ENCODE measurements around the gene SORCS3.

Gene SORCS3

GRCh38 chr10:105096316-105096715 is 455.2 kb downstream of the SORCS3 start:
- DNase-seq (ENCODE audit: low read depth in 2 of 2) = no peak

DNA sequence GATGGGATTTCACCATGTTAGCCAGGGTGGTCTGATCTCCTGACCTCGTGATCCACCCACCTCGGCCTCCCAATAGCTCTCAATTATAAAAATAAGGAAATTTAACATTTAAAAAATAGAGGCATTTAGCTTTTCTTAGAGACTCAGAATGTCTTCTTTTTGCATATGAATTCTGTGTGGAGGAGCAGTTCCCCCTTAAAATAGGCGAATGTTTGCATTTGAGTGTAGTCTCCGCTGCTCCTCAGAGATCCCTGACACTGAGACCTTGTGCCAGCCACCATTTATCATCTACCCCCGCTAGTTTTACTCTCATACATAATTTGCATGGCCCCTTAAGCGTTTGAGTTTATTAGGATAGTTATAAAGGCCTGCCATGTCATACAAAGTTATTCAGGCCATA is 461.9 kb downstream of the SORCS3 start:
- DNase-seq (ENCODE audit: low read depth in 2 of 2) = no peak

DNA sequence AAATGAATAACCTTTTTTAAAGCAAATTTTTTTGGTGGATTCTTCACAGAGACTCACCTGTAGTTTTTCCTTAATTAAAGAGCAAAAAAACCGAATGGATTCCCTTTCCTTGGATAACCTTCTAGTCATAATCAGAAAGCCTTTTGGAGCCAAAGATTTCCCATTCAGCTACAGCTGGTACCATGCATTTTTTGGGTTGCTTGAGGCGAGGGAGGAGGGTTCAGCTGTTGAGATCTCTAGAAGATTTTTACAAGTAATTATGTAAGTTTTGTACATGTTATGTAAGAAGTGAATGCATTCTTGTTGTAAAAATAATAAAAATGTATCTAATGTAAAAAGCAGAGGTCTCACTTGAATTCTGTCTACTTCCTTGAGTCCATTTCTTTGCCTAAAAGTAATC is 463.2 kb downstream of the SORCS3 start:
- no peak for DNase-seq (ENCODE audit: low read depth in 2 of 2)

DNA sequence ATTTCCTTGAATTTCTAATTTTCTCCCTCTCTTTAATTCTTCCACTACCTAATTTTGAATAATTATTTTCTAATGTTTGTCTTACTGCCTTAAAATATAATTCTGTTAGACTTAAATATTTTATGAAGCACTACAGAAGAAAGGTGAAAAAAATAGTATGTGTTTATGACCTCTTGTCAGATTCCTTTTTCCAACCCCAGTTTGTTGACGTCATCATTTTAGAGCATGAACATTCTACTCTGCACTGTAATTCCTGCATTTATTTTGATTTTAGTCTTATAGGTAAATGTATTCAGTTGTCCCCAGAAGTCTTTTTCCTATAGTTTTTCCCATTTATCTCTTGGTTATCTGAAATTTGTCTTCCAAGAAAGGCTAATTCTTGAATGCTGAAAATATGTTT is 468.1 kb downstream of the SORCS3 start:
- DNase-seq (ENCODE audit: low read depth in 2 of 2) = no peak

DNA sequence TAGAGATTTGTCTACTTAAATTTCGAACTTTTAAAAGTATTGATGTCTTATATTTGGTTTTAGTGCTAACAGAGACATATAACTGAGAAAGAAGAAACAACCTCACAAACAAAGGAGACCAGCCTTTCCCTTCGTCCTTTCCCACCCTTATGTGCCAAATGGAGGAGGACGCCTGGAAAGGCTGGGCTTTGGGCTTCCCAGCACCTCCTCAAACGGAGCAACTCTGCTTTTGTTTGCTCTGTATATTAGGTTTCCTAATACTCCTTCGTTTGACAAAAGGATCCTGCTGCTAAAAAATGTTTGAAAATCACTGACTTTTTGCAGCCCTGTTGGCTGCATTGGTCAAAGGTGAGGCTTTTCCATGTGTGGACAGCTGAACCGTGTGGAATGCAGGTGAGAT is 471.8 kb downstream of the SORCS3 start:
- no peak for DNase-seq (ENCODE audit: low read depth in 2 of 2)

- no peak for DNase-seq (ENCODE audit: low read depth in 2 of 2)
Observed at GRCh38 chr10:105113666-105114065, 472.6 kb downstream of the SORCS3 start.

- DNase-seq (ENCODE audit: low read depth in 2 of 2) = no peak
Observed at GRCh38 chr10:105121743-105122142, 480.7 kb downstream of the SORCS3 start.

- no peak for DNase-seq (ENCODE audit: low read depth in 2 of 2)
Observed at GRCh38 chr10:105128111-105128510, 487.0 kb downstream of the SORCS3 start.

GRCh38 chr10:105138358-105138757 is 497.3 kb downstream of the SORCS3 start:
- no peak for DNase-seq (ENCODE audit: low read depth in 2 of 2)

DNA sequence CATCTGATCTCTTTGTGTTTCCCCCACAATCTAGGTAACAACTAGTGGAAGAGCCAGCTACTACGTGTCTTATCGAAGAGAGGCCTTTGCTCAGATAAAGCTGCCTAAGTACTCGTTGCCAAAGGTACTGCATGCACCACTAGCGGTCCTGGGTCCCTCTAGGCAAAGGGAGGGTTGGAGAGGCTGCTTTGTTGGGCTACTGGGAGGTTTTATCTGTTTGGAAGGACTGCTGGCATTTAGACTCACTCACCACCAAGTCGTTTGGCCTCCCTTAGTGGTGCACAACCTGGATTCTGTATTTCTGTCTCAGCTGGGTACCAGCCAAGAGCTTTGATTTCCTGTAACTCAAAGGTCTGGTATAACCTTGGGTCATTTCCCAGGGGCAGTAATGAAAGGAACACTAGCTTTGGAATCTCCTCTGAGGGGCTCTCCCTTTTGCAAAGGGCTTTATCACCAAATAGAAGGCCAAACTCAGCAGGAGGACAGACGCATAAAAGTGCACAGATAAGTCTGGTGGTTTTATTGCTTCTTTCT is 498.3 kb downstream of the SORCS3 start:
- DNase-seq (ENCODE audit: low read depth in 2 of 2) = no peak

DNA sequence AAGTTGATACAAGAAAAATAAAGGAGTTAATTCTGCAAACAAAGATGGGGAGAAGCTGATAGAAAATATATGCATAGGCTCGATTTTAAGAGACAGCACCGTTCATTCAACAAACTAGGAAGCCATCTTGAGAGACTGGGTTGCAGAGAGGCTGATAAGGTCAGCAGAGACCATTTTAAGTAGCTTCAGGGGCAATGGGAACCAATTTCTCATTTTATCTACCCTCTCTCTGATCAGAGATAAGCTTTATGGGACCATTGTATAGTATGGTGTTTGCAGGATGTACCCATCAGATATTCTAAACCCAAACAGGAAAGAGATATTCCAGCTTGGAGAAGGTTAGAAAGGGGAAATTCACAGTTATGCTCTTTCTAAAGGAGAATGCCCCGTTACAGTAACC is 499.5 kb downstream of the SORCS3 start:
- no peak for DNase-seq (ENCODE audit: low read depth in 2 of 2)

GRCh38 chr10:105145711-105146110 is 504.6 kb downstream of the SORCS3 start:
- DNase-seq (ENCODE audit: low read depth in 2 of 2) = no peak

- no peak for DNase-seq (ENCODE audit: low read depth in 2 of 2)
Observed at GRCh38 chr10:105146436-105146835, 505.3 kb downstream of the SORCS3 start.

GRCh38 chr10:105148456-105148855 is 507.4 kb downstream of the SORCS3 start:
- DNase-seq (ENCODE audit: low read depth in 2 of 2) = no peak

DNA sequence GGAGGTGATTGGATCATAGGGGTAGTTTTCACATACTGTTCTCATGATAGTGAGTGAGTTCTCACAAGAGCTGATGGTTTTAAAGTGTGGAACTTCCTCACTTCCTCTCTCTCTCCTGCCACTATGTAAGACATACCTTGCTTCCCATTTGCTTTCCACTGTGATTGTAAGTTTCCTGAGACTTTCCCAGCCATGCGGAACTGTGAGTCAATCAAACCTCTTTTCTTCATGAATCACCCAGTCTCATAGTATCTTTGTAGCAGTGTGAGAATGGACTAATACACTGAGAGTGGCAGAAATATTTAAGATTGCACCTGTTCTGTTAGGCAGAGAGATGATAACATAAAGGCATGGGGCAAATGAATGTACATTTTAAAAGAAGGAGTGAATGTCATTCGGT is 507.8 kb downstream of the SORCS3 start:
- DNase-seq (ENCODE audit: low read depth in 2 of 2) = no peak

DNA sequence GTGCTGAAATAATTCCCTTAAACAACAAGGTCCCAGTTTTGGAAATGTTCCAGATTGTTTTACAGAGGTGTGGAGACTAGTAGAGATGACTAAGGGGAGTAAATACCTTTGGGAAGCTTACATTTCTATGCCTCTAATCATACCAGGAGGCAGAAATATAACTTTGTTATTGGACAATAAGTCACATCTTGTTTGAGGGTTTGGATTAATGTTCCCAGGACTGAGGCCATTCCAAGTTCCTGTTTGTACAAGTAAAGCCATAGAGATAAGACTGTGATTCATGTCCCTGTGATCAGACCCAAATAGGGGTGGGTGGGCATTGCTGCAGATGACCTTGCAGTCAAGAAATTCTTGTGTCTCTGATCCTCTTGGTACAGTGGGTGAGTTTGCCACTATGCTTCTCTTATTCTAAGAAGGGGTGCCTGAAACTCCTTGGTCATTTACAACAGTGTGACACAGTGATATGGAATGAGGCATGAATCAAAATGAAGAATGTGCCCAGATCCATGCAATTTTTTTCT is 508.3 kb downstream of the SORCS3 start:
- no peak for DNase-seq (ENCODE audit: low read depth in 2 of 2)

GRCh38 chr10:105150259-105150880 is 509.3 kb downstream of the SORCS3 start:
- DNase-seq (ENCODE audit: low read depth in 2 of 2) = no peak

- DNase-seq (ENCODE audit: low read depth in 2 of 2) = no peak
Observed at GRCh38 chr10:105154736-105155135, 513.6 kb downstream of the SORCS3 start.

DNA sequence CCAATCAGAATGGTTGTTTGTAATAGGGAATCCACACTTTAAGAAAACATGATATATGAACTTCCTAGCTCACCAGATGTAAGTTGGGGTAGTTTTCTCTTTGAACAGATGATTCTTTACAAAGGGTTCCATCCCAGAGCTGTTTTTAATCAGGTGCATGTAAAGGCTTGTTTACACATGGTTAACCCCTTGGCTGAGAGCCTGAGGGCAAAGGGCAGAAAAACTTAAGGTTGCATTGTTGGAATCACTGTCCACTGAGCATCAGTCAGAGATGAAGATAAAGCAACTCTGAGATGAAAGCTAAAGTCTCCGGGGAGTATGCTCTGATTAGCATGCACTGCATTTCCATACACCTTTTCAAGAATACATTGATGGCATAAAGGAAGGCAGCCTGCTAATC is 518.2 kb downstream of the SORCS3 start:
- no peak for DNase-seq (ENCODE audit: low read depth in 2 of 2)

DNA sequence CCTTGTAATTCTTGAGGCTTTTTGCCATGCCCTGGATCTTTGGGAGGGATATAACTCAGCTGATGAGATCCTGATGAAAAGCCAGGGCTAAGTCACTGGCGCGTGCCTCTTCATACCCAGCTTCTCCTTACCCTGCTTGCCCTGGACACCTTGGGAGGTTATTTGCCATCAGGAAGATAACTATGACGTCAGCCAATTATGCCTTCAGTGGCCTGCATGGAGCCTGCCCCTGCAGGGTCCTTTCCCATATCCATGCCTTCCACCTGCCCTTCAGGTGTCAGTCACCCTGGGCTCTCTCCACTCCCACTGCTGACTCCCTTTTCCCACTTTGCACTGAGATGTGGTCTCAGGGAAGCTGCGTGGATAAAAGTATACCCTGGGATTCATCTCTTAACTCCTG is 520.1 kb downstream of the SORCS3 start:
- DNase-seq (ENCODE audit: low read depth in 2 of 2) = no peak

DNA sequence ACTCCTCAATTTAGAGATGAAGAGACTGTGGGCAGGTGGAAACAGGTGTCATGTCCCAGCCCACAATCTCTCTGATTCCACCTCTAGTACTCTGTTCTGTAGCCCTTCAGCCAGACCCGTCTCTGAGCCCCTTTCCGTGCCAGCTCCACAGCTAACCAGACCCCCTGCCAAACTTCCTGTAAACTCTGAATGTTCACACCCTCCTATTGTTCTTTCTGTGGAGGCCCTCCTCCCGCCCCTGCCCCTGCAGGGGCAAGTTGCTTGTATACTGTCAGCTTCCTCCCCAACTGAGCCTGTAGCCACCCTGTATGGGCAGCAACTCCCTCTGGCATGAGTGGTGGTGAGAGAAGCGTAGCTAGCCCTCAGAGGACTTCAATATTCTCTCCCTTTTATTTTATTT is 520.7 kb downstream of the SORCS3 start:
- no peak for DNase-seq (ENCODE audit: low read depth in 2 of 2)

GRCh38 chr10:105170521-105170920 is 529.4 kb downstream of the SORCS3 start:
- no peak for DNase-seq (ENCODE audit: low read depth in 2 of 2)

- no peak for DNase-seq (ENCODE audit: low read depth in 2 of 2)
Observed at GRCh38 chr10:105171945-105172344, 530.9 kb downstream of the SORCS3 start.

- DNase-seq (ENCODE audit: low read depth in 2 of 2) = no peak
Observed at GRCh38 chr10:105181626-105182025, 540.5 kb downstream of the SORCS3 start.

Measured in stimulated activated CD8-positive, alpha-beta memory T cell treated with anti-CD3 and anti-CD28 coated beads, Interleukin-2, amount 100 ng/mL, for 1 hour (primary cell).